BJ (cell line): ENCODE results near the gene TMEM178B. TPM values are rescaled to one million over a fixed set of nuclear protein-coding genes. Genes with fewer than 3 reads are reported as not detected.

Experiments
- CTCF ChIA-PET: fragments of 350-600 bp; formaldehyde crosslinking; extraction: SDS; loops from one replicate; lab custom pipeline; 2021; ENCODE audit warnings: antibody characterized with exemption, inconsistent platforms; lab: Yijun Ruan, JAX
- POLR2A ChIA-PET: fragments of 300-600 bp; sonication (Branson Sonifier 250); formaldehyde crosslinking; extraction: SDS; loops from one replicate; lab custom pipeline; 2021; ENCODE audit warnings: antibody characterized with exemption; lab: Charles Lee
- DNase-seq: peaks from one replicate; pipeline ENCODE4 v3.0.0-alpha.2; 2011; ENCODE audit warnings: low read depth
- H3K27me3 ChIP-seq: 2 replicates; pipeline ENCODE4 v1.6.0; 2011; ENCODE audit warnings: low read length; ENCODE audit not compliant: control insufficient read depth, insufficient read depth
- H3K36me3 ChIP-seq: 2 replicates; pipeline ENCODE4 v1.5.1; 2011; ENCODE audit warnings: low read length; ENCODE audit not compliant: control insufficient read depth, insufficient read depth
- H3K4me3 ChIP-seq: 2 replicates; pipeline ENCODE4 v1.5.1; 2011; ENCODE audit warnings: low read depth, mild to moderate bottlenecking, control low read depth, low read length
- polyA plus RNA-seq: library from polyadenylated mRNA; depleted of rRNA; stranded (reverse); fragments of >200 nt; gene quantifications from 2 replicates; pipeline ENCODE4 v1.2.3, GENCODE V29; 2011
- TF ChIP-seq, protein P1 (sequence below): IDR thresholded peaks from 2 replicates; pipeline ENCODE4 v1.5.1; 2011; ENCODE audit warnings: low read depth, mild to moderate bottlenecking, control low read depth, inconsistent platforms, low read length, moderate library complexity; ENCODE audit not compliant: insufficient read depth

Gene TMEM178B
- polyA plus RNA-seq, 1 experiment: 0.43 TPM

DNA sequence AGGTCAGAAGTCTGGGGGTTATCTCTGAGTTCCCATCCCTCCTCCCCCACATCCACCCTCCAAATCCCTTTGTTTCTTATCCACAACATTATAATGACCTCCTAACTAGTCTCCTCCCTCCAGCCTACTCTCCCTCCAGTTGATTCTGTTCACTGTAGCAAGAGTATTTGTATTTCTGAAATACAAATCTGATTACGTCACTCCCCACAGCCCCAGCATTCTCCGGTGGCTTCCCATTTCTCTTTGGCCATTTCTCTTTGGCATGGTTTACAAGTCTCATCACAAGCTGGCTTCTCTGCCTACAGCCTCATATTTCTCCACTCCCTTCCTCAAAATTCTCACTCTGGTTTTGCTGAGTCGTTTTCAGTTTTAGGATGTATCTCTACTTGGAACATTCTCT, 34.5 kb upstream of the TMEM178B start:
- no peak for DNase-seq
- TF ChIP-seq, protein P1, sequence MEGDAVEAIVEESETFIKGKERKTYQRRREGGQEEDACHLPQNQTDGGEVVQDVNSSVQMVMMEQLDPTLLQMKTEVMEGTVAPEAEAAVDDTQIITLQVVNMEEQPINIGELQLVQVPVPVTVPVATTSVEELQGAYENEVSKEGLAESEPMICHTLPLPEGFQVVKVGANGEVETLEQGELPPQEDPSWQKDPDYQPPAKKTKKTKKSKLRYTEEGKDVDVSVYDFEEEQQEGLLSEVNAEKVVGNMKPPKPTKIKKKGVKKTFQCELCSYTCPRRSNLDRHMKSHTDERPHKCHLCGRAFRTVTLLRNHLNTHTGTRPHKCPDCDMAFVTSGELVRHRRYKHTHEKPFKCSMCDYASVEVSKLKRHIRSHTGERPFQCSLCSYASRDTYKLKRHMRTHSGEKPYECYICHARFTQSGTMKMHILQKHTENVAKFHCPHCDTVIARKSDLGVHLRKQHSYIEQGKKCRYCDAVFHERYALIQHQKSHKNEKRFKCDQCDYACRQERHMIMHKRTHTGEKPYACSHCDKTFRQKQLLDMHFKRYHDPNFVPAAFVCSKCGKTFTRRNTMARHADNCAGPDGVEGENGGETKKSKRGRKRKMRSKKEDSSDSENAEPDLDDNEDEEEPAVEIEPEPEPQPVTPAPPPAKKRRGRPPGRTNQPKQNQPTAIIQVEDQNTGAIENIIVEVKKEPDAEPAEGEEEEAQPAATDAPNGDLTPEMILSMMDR: no peak
- H3K36me3 ChIP-seq: no peaks in the 10 kb centered on the region
- POLR2A ChIA-PET: no interaction called here
- CTCF ChIA-PET: no interaction called here
- H3K4me3 ChIP-seq: no peak overlapping the region
- no peaks in the 10 kb centered on the region for H3K27me3 ChIP-seq

GRCh38 chr7:141042222-141043193, 31.4 kb upstream of the TMEM178B start:
- ChIA-PET POLR2A (no interaction called here), CTCF (no interaction called here)
- TF ChIP-seq, protein P1: no peak

DNA sequence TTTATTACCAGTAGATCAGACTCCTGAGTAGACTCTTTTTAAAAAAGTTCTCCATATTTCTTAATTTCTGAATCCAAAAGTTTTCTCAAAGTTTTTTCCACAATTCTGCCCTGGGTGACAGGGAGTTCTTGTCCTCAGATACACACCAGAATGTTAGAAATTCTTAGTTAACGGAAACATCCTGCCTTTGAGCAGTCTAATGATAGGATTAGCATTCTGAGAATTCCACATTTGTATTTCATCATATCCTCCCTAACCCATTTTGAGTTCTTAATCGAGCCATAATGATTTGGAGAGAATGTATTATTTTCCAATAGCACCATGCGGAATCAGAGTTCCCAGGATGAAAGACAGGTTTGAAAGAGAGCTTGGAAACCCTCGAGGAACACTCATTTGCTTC, 30.2 kb upstream of the TMEM178B start:
- TF ChIP-seq, protein P1: no peak
- H3K4me3 ChIP-seq: no peak overlapping the region
- POLR2A ChIA-PET: no interaction called here
- no peaks in the 10 kb centered on the region for H3K27me3 ChIP-seq
- no peaks in the 10 kb centered on the region for H3K36me3 ChIP-seq
- CTCF ChIA-PET: no interaction called here
- no peak for DNase-seq

More at GRCh38 chr7:141042222-141043193, 31.4 kb upstream of the TMEM178B start:
- H3K27me3 ChIP-seq: no peaks in the 10 kb centered on the region
- no peak for DNase-seq
- no peak overlapping the region for H3K4me3 ChIP-seq
- H3K36me3 ChIP-seq: no peaks in the 10 kb centered on the region

- H3K36me3 ChIP-seq: no peaks in the 10 kb centered on the region
- H3K4me3 ChIP-seq: no peak overlapping the region
- ChIA-PET POLR2A (no interaction called here), CTCF (no interaction called here)
- DNase-seq: no peak
- TF ChIP-seq, protein P1: no peak
- H3K27me3 ChIP-seq: no peaks in the 10 kb centered on the region
These were observed 28.6 kb upstream of the TMEM178B start for GRCh38 chr7:141045126-141045841.

DNA sequence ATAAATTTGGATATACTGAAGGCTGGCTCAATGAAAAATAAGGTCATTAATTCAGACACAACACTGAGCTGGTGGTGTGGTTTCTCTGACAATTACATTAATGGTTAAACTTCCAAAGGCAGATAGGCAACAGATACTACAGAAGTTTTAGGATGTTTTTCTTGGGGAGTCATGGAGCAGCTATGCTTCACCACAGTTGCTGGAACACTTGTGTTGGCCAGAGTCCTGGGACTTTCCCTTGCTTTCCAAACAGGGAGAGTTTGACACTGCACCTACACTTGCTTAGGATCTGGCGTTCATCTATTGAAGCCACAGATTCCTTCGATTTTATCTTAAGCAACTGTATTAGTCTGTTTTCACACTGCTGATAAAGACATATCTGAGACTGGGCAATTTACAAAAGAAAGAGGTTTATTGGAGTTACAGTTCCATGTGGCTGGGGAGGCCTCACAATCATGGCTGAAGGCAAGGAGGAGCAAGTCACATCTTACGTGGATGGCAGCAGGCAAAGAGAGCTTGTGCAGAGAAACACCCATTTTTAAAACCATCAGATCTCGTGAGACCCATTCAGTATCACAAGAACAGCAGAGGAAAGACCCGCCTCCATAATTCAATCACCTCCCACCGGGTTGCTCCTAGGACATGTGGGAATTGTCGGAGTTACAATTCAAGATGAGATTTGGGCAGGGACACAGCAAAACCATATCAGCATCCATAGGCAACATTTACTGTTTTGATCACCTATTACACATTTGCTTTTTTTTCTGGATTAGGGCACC, 27.8 kb upstream of the TMEM178B start:
- no peak for DNase-seq
- CTCF ChIA-PET: no interaction called here
- TF ChIP-seq, protein P1: no peak
- Histone ChIP-seq H3K27me3 (no peaks in the 10 kb centered on the region), H3K4me3 (no peak overlapping the region), H3K36me3 (no peaks in the 10 kb centered on the region)
- POLR2A ChIA-PET: no interaction called here
